Measurements from ENCODE around the gene ZNF362.
"Not testable (repeated sequence)": the region's sequence is repeated elsewhere in the genome, so short reads cannot be mapped to it uniquely, and the experiment has no call there.

The ZNF362 gene

GRCh38 chr1:33289858-33290154, 33.5 kb downstream of the ZNF362 start:
- no peak for DNase-seq

- DNase-seq, result not testable (repeated sequence)
These were observed 34.3 kb downstream of the ZNF362 start for GRCh38 chr1:33290615-33291014.

- no peak for DNase-seq
These were observed 36.5 kb downstream of the ZNF362 start for GRCh38 chr1:33292726-33293340.

GRCh38 chr1:33294071-33295010, 38.0 kb downstream of the ZNF362 start:
- no peak for DNase-seq

- no peak for DNase-seq
These were observed 38.7 kb downstream of the ZNF362 start for GRCh38 chr1:33295023-33295422.

GRCh38 chr1:33295450-33296081, 39.3 kb downstream of the ZNF362 start:
- no peak for DNase-seq

GRCh38 chr1:33296082-33296458, 39.8 kb downstream of the ZNF362 start:
- DNase-seq, result no peak

GRCh38 chr1:33296824-33297223, 40.5 kb downstream of the ZNF362 start:
- DNase-seq, result no peak

GRCh38 chr1:33297911-33298622, 41.8 kb downstream of the ZNF362 start:
- DNase-seq, result no peak

GRCh38 chr1:33298623-33299277, 42.5 kb downstream of the ZNF362 start:
- DNase-seq, result no peak

- DNase-seq, result no peak
These were observed 43.3 kb downstream of the ZNF362 start for GRCh38 chr1:33299461-33300155.

GRCh38 chr1:33300673-33301072, 44.4 kb downstream of the ZNF362 start:
- DNase-seq, result no peak

GRCh38 chr1:33301273-33301984, 45.1 kb downstream of the ZNF362 start:
- DNase-seq, result no peak

GRCh38 chr1:33302325-33302724, 46.0 kb downstream of the ZNF362 start:
- no peak for DNase-seq

- no peak for DNase-seq
These were observed 48.7 kb downstream of the ZNF362 start for GRCh38 chr1:33305016-33305415.

- DNase-seq, result no peak
These were observed 49.7 kb downstream of the ZNF362 start for GRCh38 chr1:33305816-33306652.

GRCh38 chr1:33306653-33307493, 50.6 kb downstream of the ZNF362 start:
- DNase-seq, result no peak

GRCh38 chr1:33307494-33307864, 51.2 kb downstream of the ZNF362 start:
- no peak for DNase-seq

GRCh38 chr1:33309351-33309750, 53.1 kb downstream of the ZNF362 start:
- DNase-seq, result not testable (repeated sequence)

GRCh38 chr1:33310702-33311101, 54.4 kb downstream of the ZNF362 start:
- no peak for DNase-seq
